SK-N-SH treated with all-trans-retinoic acid at 6 μM for 48 hours (cell line): ENCODE results near the gene ARHGEF25.

ENCODE experiments used
- ARNTL ChIP-seq: fragments of 450-650 bp; formaldehyde crosslinking; IDR thresholded peaks from 2 replicates; pipeline ENCODE4 v1.5.0; 2020; ENCODE audit warnings: low read depth, mild to moderate bottlenecking, moderate library complexity, borderline replicate concordance
- BACH2 ChIP-seq: fragments of 250-450 bp; sonication (Bioruptor Pico); IDR thresholded peaks from 2 replicates; pipeline ENCODE4 v1.9.0; 2021; ENCODE audit warnings: mild to moderate bottlenecking, borderline replicate concordance
- CSRNP3 ChIP-seq: fragments of 250-450 bp; sonication (Bioruptor Pico); IDR thresholded peaks from 2 replicates; pipeline ENCODE4 v1.5.1; 2021; ENCODE audit warnings: mild to moderate bottlenecking, moderate library complexity
- GLIS3 ChIP-seq: fragments of 250-450 bp; sonication (Bioruptor Pico); IDR thresholded peaks from 2 replicates; pipeline ENCODE4 v1.5.0; 2020; ENCODE audit warnings: mild to moderate bottlenecking, moderate library complexity
- OSR1 ChIP-seq: fragments of 250-450 bp; sonication (Bioruptor Pico); IDR thresholded peaks from 2 replicates; pipeline ENCODE4 v1.8.0; 2022; ENCODE audit warnings: moderate library complexity, mild to moderate bottlenecking, inconsistent platforms
- PATZ1 ChIP-seq: fragments of 250-450 bp; sonication (Bioruptor Pico); IDR thresholded peaks from 2 replicates; pipeline ENCODE4 v1.8.0; 2020; ENCODE audit warnings: mild to moderate bottlenecking, moderate library complexity, borderline replicate concordance
- TSHZ2 ChIP-seq: fragments of 250-450 bp; sonication (Bioruptor Pico); IDR thresholded peaks from 2 replicates; pipeline ENCODE4 v1.5.0; 2020; ENCODE audit warnings: mild to moderate bottlenecking, moderate library complexity
- ZC3H10 ChIP-seq: fragments of 250-450 bp; sonication (Bioruptor Pico); IDR thresholded peaks from 2 replicates; pipeline ENCODE4 v1.5.1; 2021; ENCODE audit warnings: mild to moderate bottlenecking, moderate library complexity
- ZFP30 ChIP-seq: fragments of 450-650 bp; formaldehyde crosslinking; IDR thresholded peaks from 2 replicates; pipeline ENCODE4 v1.5.0; 2022; ENCODE audit warnings: mild to moderate bottlenecking, moderate library complexity
- ZNF8 ChIP-seq: fragments of 450-650 bp; formaldehyde crosslinking; IDR thresholded peaks from 2 replicates; pipeline ENCODE4 v1.5.0; 2020; ENCODE audit warnings: mild to moderate bottlenecking, moderate library complexity
- TF ChIP-seq, protein P1 (sequence below): fragments of 250-450 bp; sonication (Bioruptor Pico); IDR thresholded peaks from 2 replicates; pipeline ENCODE4 v1.5.1; 2020; ENCODE audit warnings: low read depth, mild to moderate bottlenecking, moderate library complexity
- TF ChIP-seq, protein P2 (sequence below): fragments of 250-450 bp; sonication (Bioruptor Pico); IDR thresholded peaks from 2 replicates; pipeline ENCODE4 v1.8.0; 2021; ENCODE audit warnings: low read depth, mild to moderate bottlenecking, moderate library complexity, borderline replicate concordance

DNA sequence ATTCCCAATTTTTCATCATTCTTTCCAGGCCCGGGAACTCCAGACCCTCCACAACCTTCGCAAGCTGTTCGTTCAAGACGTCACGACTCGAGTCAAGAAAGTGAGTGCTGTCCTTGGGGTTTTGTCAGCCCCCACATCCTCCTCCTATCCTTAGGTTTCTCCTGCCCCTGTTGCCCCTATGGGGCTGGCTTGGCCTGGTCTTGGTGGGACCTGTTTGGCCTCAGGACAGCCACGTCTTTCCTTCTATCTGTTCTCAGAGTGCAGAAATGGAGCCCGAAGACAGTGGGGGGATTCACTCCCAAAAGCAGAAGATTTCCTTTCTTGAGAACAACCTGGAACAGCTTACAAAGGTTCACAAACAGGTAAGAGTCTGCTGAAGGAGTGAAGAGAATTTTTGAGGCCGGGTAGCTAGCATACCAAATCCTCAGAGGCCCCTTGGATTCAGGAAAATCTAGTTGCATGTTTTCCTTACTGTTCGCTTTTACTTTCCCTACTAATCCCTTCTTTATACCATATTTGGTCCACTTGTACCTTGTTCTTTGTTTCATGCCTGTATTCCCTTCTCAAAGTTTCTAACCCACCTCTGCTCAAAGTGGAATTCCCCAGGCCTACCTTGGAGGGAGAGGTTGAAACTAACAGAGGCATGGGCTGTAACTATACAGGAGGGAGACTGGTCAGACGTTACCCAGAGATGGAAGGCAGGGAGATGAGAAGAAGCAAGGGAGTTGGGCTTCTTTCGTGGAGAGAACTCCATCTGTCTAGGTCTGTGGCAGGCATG lies 33.1 kb upstream of the ARHGEF25 start:
- TF ChIP-seq, protein P1, sequence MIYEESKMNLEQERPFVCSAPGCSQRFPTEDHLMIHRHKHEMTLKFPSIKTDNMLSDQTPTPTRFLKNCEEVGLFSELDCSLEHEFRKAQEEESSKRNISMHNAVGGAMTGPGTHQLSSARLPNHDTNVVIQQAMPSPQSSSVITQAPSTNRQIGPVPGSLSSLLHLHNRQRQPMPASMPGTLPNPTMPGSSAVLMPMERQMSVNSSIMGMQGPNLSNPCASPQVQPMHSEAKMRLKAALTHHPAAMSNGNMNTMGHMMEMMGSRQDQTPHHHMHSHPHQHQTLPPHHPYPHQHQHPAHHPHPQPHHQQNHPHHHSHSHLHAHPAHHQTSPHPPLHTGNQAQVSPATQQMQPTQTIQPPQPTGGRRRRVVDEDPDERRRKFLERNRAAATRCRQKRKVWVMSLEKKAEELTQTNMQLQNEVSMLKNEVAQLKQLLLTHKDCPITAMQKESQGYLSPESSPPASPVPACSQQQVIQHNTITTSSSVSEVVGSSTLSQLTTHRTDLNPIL: no peak
- TF ChIP-seq PATZ1 (CRISPR knock-in tag) (no peak), ARNTL (no peak), OSR1 (CRISPR knock-in tag) (no peak), ZNF8 (CRISPR knock-in tag) (no peak), GLIS3 (CRISPR knock-in tag) (no peak), CSRNP3 (CRISPR knock-in tag) (no peak), ZC3H10 (CRISPR knock-in tag) (no peak), ZFP30 (no peak), TSHZ2 (no peak), BACH2 (CRISPR knock-in tag) (no peak)
- TF ChIP-seq, protein P2, sequence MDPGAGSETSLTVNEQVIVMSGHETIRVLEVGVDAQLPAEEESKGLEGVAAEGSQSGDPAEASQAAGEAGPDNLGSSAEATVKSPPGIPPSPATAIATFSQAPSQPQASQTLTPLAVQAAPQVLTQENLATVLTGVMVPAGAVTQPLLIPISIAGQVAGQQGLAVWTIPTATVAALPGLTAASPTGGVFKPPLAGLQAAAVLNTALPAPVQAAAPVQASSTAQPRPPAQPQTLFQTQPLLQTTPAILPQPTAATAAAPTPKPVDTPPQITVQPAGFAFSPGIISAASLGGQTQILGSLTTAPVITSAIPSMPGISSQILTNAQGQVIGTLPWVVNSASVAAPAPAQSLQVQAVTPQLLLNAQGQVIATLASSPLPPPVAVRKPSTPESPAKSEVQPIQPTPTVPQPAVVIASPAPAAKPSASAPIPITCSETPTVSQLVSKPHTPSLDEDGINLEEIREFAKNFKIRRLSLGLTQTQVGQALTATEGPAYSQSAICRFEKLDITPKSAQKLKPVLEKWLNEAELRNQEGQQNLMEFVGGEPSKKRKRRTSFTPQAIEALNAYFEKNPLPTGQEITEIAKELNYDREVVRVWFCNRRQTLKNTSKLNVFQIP (CRISPR knock-in tag): no peak
